GM21717 (cell line): ENCODE data around the gene FOXE3.

Experiments
- ATAC-seq: cut with Tn5 transposase; IDR thresholded peaks from one replicate; pipeline ENCODE4 v1.9.1; 2021; ENCODE audit warnings: mild to moderate bottlenecking, moderate library complexity; ENCODE audit not compliant: unreplicated experiment

Gene FOXE3

GRCh38 chr1:47403321-47403910, 12.7 kb upstream of the FOXE3 start:
- no peak for ATAC-seq

- ATAC-seq: no peak
These were observed 10.4 kb upstream of the FOXE3 start for GRCh38 chr1:47405697-47406096.

GRCh38 chr1:47406966-47407365, 9.1 kb upstream of the FOXE3 start:
- no peak for ATAC-seq

- no peak for ATAC-seq
These were observed 8.6 kb upstream of the FOXE3 start for GRCh38 chr1:47407481-47407880.

DNA sequence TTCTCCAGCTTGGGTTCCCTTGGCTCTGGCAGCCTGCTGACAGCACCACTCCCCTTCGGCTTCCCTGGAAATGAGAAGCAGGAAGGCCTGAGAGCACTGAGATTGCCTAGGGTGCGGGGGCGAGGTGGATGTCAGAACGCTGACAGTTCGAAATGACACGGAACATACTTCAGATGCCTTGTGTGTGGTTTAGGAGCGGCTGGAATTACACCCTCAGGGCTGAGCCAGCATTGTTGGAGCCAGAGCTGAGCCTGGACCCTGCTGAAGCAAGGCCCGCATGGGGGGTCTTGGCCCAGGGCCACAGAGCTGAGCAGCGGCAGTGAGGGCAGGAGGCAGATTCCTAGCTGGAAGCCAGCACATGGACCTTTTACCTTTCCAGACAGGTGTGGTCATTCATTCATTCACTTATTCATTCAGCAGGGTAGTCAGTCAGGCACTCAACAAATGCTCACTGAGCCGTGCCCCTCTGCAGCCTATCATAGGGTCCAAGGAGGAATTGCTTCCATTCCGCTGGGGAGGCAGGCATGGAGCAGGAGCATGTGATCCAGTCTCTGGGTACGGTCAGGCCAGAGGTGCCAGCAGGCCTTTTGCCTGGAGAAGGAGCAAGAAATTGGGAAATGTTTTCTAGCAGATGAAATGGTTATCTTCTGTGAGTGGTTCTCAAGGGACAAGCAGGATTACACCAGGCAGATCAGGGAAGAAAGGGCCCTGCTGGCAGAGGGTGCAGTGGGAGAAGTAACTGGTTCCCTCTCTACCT, 6.6 kb upstream of the FOXE3 start:
- no peak for ATAC-seq

GRCh38 chr1:47410068-47410455, 6.0 kb upstream of the FOXE3 start:
- no peak for ATAC-seq

GRCh38 chr1:47411436-47411835, 4.6 kb upstream of the FOXE3 start:
- no peak for ATAC-seq

GRCh38 chr1:47412437-47412836, 3.6 kb upstream of the FOXE3 start:
- no peak for ATAC-seq

DNA sequence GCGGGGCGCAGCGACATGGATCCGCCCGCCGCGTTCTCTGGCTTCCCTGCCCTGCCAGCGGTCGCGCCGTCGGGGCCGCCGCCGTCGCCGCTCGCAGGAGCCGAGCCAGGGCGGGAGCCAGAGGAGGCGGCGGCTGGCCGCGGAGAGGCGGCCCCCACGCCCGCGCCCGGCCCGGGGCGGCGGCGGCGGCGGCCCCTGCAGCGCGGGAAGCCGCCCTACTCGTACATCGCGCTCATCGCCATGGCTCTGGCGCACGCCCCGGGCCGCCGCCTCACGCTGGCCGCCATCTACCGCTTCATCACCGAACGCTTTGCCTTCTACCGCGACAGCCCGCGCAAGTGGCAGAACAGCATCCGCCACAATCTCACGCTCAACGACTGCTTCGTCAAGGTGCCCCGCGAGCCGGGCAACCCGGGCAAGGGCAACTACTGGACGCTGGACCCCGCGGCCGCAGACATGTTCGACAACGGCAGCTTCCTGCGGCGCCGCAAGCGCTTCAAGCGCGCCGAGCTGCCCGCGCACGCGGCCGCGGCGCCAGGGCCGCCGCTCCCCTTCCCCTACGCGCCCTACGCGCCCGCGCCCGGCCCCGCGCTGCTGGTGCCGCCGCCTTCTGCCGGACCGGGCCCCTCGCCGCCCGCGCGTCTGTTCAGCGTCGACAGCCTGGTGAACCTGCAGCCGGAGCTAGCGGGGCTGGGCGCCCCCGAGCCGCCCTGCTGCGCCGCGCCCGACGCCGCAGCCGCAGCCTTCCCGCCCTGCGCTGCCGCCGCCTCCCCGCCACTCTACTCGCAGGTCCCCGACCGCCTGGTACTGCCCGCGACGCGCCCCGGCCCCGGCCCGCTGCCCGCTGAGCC, 459 bp downstream of the FOXE3 start:
- ATAC-seq: no peak

DNA sequence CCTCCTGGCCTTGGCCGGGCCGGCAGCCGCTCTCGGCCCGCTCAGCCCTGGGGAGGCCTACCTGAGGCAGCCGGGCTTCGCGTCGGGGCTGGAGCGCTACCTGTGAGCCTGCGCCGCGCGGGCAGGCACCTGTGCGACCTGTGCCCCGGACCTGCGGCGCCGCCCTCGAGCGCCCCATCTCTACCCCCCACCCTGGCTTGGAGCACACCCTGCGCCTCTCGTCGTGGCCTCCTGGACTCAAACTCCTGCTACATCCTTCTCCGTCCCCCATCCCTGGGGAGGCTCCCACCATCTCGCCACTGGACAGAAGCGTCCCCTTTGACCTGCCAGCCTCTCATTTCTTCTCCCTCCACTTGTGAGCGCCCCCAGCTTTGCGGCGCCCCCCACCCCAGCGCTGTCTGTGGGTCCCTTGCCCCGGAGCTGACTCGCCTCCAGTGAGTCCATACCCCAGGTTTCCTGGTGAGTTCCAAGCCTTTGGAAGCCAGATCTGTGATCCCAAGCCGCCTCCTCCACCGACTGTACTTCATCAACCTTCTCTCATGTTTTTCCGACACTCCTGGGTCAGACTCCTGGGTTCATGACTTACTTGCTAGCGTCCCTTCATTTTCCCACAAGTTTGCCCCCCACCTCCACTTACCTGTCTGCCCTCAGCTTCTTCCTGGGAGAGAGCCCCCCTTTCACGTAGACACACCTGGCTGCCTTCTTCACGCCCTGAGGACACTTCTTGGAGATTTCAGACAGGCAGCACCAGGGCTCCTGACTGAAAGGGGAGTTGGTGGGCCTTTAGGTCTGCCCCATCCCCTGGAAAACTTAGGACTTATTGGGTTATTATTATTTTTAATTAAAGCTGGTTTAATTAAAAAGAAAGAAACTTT, 1.3 kb downstream of the FOXE3 start:
- no peak for ATAC-seq

DNA sequence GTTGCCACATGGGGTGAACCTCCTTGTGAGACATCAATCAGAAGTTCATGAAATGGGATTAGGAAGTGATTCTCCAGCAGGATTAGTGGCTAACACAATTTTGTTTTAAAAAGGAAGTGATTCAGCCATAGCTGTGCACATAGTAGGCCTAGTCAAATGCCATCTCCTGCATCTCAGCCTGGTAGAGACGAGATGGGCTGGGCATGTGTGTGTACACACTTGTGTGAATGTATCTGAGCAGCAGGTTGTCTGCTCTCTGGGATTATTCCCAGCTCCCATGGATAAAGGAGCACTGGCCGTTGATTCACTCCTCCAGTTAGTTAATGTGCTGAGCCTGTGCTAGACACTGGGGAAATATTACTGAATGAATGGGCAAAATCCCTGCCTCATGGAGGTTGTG, 2.0 kb downstream of the FOXE3 start:
- no peak for ATAC-seq

DNA sequence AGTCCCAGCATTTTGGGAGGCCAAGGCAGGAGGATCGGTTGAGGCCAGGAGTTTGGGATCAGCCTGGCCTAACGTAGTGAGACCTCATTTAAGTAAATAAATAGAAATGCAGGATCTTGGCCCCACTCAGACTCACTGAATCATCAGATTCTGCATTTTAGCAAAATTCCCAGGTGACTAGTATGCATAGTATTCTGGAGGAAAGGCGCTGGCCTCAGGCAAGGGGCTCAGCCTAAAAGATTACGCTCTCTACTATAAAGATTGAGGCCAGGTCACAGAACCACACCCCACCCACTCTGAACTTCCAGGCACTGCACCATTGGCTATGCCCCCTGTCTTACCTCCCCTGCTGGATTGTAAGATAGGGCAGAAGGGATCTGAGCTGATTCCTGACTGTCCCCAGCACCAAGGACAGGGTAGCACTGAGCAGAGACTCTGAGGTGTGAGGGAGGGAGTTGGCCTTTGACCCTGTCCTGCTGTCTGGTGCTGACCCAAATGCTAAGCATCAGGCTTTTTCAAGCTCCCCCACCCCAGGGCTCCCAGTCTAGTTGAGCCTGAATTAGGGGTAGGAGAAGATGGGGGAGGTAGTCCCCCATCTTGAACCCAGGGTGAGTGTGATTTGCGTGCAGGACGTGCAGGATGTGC, 2.7 kb downstream of the FOXE3 start:
- ATAC-seq: no peak

- ATAC-seq: no peak
These were observed 4.5 kb downstream of the FOXE3 start for GRCh38 chr1:47420547-47420946.

- no peak for ATAC-seq
These were observed 7.8 kb downstream of the FOXE3 start for GRCh38 chr1:47423872-47424271.

DNA sequence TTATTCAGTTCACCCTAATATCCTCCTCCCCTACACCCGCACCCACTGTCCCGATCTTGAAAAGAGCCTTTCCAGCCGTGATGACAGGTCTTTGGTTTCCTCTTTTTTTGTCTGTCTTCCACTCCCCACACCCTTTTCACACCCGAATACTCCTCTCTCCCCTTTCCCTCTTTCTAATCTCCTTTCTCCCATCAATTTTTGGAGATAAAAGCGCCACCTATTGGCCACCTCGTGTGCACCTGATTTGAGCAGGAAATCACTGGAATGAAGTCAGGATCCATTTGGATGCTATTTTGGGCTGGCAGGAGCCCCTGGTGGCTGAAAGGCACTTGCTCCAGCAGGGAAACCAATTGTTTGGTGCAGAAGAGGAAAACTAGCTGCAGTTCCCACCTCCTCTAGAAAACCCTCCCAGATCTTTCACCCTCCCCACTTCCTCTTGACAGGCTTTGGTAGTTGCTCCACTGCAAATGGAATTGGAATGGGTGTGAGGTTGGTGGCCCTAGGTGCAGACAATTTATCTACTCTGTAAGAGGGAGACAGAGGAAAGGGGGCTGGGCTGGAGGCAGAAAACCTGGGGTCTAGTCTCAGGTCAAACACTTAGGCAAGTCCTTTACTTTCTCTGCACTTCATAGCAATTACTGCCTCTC, 8.4 kb downstream of the FOXE3 start:
- ATAC-seq: no peak

GRCh38 chr1:47431534-47431933, 15.4 kb downstream of the FOXE3 start:
- no peak for ATAC-seq

GRCh38 chr1:47432071-47433036, 16.3 kb downstream of the FOXE3 start:
- peak; percentile 36 for ATAC-seq

GRCh38 chr1:47433037-47433421, 16.9 kb downstream of the FOXE3 start:
- ATAC-seq: no peak
